Activated gamma-delta T cell (primary cell): ENCODE results near the gene TRHDE.

ENCODE experiments used
- DNase-seq: peaks from one replicate; lab custom pipeline; 2025; lab: John Stamatoyannopoulos, UW
- total RNA-seq, 2 donors: gene quantifications; one replicate each; lab custom pipeline; 2026; lab: John Stamatoyannopoulos, UW

TRHDE gene
- 0.05 to 0.17 reads per million in 2 donors for total RNA-seq

DNA sequence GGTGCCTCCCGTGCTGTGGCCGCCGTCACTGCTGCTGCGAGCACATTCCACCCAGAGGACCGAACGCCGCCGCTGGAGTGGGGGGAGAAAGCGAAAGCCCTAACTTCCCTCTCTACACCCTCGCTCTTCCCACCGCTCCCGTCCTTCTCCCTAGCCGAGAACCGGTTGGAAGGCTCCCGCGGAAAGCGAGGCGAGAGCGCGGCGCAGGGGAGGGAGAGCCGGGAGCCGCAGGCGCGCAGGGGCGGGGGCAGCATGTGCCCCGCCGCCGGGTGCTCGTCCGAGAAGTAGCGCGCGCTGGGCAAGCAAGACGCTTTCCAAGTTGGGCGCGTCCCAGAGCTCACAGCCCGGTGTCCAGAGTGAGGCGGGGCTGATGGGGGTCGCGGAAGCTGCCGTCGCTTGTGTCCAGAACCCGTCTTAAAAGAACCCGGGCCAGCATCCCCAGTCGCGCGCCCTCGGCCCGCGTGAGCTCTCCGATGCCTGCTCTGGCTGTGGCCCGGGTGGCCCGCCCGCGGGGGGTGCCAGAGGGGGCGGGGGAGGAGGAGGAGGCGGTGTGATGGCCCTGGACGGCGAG lies at the start of gene TRHDE:
Gene TRHDE, plus strand, starts transcription at position 280 of the 571 bp plus-strand sequence. Its CDS starts 274 bp downstream, at position 554.
- no peak for DNase-seq

- no peak for DNase-seq
Measured at GRCh38 chr12:72226510-72226909, 45.7 kb upstream of the TRHDE start.

DNA sequence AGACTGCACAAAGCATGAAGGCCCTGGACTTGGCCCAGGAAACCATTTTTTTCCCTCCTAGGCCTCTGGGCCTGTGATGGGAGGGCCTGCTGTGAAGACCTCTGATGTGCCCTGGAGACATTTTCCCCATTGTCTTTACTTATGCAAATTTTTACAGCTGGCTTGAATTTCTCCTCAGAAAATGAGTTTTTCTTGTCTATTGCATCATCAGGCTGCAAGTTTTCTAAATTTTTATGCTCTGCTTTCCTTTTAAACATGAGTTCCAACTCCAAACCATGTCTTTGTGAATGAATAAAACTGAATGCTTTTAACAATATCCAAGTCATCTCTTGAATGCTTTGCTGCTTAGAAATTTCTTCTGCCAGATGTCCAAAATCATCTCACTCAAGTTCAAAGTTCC lies 43.7 kb upstream of the TRHDE start:
- no peak for DNase-seq

DNA sequence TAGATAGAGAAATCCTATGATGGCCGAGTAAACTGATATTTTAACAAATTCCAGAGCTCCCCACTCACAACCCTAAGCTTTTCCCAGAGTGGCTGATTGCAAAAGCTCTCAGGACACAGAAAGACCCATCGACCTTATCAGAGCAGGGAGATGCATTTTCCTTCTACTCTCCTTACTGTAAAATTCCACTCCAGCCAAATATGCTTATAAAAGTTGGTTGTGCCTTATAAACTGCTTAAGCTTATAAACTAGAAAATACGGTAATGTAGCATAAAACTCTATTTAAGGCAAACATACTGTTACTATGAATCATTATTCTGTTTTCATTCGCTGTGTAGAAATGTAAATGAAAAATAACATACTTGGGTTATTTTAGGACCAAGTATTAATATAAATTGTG lies 41.6 kb upstream of the TRHDE start:
- no peak for DNase-seq

GRCh38 chr12:72234886-72235285 lies 37.3 kb upstream of the TRHDE start:
- no peak for DNase-seq

DNA sequence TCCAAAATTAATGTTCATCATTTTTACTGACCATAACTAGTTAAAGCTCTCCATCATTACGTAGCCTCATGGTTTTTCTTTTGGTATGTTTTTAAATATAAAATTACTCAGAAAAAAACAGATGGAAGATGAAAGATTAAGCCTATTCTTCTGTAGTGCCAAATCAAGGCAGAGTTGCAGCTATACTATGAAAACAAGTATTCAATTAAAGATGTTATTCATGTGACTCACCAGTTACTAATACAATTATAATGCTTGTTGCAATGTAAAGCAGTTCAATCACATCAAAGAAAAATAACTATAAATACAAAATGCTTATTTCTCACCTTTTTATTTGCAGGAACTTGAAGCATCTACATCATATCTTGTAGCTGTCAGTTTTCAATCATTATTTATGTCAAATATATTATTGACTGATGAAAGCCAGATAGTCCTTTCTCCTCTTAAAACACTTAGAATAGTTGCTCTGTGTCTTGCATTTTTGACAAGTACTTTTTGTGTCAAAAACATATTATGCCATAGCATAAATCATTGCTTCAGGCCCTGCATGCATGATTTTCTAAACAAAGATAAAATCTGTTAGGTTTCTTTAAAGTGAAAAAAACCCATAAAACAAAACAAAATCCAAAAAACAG lies 36.0 kb upstream of the TRHDE start:
- no peak for DNase-seq

GRCh38 chr12:72241552-72241951 lies 30.6 kb upstream of the TRHDE start:
- no peak for DNase-seq

DNA sequence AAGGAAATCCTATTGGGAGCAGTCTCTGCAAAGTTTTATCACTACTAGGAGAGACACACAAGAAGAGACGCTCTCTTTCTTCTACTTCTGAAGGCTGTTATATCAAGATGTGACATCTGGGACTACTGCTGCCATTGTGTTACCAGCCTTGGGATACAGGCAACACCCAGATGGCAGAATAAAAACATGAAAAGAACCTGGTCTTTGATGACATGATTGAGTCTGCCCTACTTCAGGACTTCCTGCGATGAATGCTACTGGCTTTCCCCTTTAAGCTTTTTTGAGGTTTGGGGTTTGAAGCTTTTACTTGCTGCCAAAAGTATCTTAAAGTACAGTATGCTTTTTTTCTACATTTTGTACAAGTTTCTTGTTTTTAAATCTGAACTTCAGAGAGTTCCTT lies 29.2 kb upstream of the TRHDE start:
- no peak for DNase-seq

- no peak for DNase-seq
Measured at GRCh38 chr12:72246370-72246769, 25.8 kb upstream of the TRHDE start.

DNA sequence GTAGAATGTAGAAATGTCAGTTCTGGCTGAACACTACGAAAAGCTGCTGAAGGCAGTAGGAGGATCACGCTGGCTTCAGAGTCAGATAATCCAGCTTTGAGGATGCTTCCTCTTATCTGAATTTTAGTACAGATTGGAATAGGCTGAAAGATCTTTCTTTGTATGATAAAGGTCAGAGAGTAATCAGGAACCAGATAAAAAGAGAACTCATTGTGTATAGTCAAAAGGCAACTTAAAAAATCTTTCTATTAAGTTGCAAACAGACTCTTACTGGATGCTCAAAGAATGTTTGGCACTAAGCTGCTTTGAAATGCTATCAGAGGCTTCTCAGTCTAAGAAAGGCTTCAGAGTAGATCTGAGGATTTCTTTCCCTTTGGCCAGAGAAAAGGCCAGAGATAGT lies 21.8 kb upstream of the TRHDE start:
- DNase-seq, result no peak

- DNase-seq, result no peak
Measured at GRCh38 chr12:72256725-72257124, 15.4 kb upstream of the TRHDE start.

DNA sequence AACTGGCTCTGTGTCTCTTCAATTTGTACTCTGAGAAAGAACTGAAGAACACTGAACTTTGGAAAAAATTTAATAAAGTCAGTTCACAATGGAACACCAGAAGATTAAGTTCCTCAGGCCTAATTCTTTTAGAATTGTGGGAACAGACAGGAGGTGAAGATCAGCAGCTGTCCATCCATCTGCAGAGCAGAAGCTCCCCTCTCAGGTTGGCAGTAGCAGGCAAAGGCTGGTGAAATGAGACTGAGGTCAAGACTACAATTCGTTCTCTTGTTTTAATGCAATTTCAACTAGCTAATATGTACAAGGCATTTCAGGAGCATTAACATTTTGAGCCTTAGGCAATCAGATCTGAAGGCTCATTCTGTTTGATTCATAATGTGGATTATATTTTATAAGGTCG lies 10.3 kb upstream of the TRHDE start:
- no peak for DNase-seq

DNA sequence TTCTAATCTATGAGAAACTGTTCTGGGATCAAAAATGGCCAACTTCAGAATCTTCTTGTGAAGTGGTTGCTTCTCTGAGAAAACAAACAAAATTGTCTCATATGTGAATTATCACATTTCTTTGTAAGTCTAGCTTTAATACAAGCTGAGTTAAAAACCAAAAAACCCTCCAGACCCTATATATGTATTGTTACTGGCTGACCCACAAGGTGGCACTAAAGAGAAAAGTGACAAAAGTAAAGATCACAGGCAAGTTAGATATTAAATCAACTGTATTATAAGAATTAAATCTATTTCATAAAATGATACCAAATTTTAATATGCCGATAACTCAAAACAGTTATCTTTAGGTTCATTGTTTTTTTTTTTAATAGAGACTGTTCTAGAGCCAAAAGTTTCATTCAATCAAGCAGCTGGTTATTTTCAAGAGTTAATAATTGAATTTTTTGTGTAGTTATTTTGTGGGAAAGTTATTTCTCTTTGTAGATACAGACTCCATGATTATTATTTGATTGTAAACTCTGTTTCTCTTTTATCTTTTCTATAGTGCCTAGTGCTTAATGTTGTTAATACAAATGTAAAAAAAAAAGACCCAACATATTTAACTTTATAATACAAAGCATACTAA lies 7.5 kb upstream of the TRHDE start:
- DNase-seq, result no peak

DNA sequence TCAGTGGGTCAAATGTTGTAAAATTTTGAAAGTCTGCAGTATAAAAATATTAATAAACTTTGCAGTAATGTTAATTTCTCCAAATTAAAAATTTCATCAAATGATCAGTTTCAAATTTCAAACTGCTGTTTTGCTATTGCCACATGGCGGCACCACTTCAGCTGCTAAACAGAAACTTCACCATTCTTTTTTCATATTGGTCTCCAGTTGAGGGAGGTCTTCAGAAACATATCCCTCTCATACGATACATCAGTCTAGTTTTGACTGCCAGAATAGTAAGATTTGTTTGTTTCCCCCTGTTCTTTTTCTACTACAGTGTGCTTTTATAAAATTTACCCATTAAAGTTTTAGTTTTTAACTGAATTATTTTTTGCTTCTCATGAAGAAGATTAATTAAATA lies 4.2 kb upstream of the TRHDE start:
- no peak for DNase-seq

DNA sequence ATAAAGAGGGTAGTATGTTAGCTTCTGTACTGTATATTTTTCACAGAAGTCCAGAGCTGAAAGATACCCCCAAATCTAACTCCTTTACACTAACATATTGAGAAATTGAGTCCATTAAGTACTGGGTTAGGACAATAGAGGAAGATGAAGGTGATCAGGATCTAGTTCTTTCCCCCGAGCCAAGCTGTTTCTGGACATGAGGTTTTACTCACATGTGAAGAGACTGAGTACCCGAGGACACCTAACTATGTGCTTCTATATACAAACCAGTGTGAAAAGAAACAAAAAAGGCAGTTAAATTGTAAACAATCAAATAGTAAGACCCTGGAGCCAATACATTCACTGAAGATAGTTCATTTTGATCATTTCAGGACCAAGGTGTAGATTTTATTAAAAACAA lies 3.8 kb upstream of the TRHDE start:
- no peak for DNase-seq

DNA sequence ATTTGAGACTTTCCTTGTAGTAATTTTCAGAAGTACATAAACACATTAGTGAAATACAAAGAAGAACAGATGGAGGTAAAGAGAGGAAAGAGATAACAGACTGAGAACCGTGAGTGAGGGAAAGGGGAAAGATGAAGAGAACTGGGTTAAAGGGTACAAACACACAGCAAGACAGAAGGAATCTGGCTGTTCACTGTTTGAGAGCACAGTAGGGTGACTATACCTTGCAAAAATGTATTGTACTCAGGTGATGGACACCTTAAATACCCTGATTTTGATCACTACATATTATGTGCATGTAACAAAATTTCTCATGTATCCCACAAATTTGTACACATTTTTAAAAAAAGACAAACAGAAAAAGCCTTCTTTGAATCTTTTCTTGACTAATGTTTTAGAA lies 2.7 kb upstream of the TRHDE start:
- DNase-seq, result no peak

- no peak for DNase-seq
Measured at GRCh38 chr12:72270246-72270645, 1.9 kb upstream of the TRHDE start.

GRCh38 chr12:72270961-72271360 lies 1.2 kb upstream of the TRHDE start:
- no peak for DNase-seq

DNA sequence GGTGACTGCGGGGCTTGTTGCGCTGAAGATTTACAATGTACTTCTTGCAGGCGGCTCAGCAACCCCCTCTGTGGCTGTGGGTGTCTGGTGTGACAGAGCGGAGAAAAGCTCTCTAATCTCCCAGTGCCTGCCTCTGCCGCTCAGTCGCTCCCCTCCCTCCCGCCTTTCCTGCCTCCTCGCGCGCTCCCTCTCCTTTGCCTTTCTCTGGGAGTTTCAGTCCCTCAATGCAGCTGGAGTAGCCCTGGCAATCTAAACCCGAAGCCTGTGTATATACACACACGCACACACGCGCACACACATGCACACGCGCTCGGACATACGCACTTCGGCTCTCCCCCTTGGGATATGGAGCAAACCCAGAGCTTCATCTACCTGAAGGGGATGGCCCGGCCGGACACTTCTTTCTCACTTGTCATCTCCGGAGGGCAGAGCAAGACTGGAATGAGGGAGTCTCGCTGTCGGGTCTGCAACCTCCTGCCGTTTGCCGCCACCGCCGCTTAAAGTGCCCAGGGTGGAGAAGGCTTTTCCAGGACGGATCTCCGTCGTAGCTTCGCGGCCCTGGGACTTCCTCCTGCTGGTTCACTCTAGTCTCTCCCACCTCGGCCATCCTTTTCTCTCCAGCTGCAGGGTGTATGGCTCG lies 599 bp upstream of the TRHDE start:
- DNase-seq, result no peak

DNA sequence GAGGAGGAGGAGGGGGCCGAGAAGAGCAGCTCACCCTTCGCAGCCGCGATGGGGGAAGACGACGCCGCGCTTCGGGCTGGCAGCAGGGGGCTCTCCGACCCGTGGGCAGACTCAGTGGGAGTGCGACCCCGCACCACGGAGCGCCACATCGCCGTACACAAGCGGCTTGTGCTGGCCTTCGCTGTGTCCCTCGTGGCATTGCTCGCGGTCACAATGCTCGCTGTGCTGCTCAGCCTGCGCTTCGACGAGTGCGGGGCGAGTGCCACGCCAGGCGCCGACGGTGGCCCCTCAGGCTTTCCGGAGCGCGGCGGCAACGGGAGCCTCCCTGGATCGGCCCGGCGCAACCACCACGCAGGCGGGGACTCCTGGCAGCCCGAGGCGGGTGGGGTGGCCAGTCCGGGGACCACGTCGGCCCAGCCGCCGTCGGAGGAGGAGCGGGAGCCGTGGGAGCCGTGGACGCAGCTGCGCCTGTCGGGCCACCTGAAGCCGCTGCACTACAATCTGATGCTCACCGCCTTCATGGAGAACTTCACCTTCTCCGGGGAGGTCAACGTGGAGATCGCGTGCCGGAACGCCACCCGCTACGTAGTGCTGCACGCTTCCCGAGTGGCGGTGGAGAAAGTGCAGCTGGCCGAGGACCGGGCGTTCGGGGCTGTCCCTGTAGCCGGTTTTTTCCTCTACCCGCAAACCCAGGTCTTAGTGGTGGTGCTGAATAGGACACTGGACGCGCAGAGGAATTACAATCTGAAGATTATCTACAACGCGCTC lies 745 bp downstream of the TRHDE start:
- no peak for DNase-seq

GRCh38 chr12:72273499-72273837 lies 1.3 kb downstream of the TRHDE start:
- DNase-seq, result no peak

GRCh38 chr12:72273851-72274351 lies 1.7 kb downstream of the TRHDE start:
- DNase-seq, result no peak
